Astrocyte (in vitro differentiated cells and primary cell): Measurements from ENCODE around the gene TNFAIP2. TPM values are rescaled to one million over a fixed set of nuclear protein-coding genes. Genes with fewer than 3 reads are reported as not detected.

Experiments used
- DNase-seq: peaks from one replicate; pipeline ENCODE4 v3.0.0-alpha.2; 2010; ENCODE audit warnings: low read depth
- FAIRE-seq: peaks from 2 replicates; lab custom pipeline; 2011; peaks lifted over from hg19 to GRCh38; lab: Jason Lieb, UNC
- H2AFZ ChIP-seq: 2 replicates; pipeline ENCODE4 v1.6.0; 2012; ENCODE audit warnings: low read depth, low read length, inconsistent platforms
- H3K27ac ChIP-seq: 2 replicates; pipeline ENCODE4 v1.5.1; 2011; ENCODE audit warnings: low read depth, low read length, inconsistent platforms
- H3K27me3 ChIP-seq: 2 replicates; pipeline ENCODE4 v1.6.0; 2011; ENCODE audit warnings: low read length, inconsistent platforms; ENCODE audit not compliant: insufficient read depth
- H3K36me3 ChIP-seq: 2 replicates; pipeline ENCODE4 v1.5.1; 2011; ENCODE audit warnings: low read length, inconsistent platforms; ENCODE audit not compliant: insufficient read depth
- H3K4me1 ChIP-seq: 2 replicates; pipeline ENCODE4 v1.5.1; 2011; ENCODE audit warnings: low read length, inconsistent platforms; ENCODE audit not compliant: insufficient read depth
- H3K4me2 ChIP-seq: 2 replicates; pipeline ENCODE4 v1.6.0; 2012; ENCODE audit warnings: low read length, inconsistent platforms
- H3K4me3 ChIP-seq: 2 replicates; pipeline ENCODE4 v1.5.1; 2011; ENCODE audit warnings: low read depth, mild to moderate bottlenecking, low read length, inconsistent platforms; ENCODE audit not compliant: insufficient read depth
- H3K79me2 ChIP-seq: 2 replicates; pipeline ENCODE4 v1.6.0; 2012; ENCODE audit warnings: mild to moderate bottlenecking, low read length, inconsistent platforms; ENCODE audit not compliant: insufficient read depth
- H3K9ac ChIP-seq: 2 replicates; pipeline ENCODE4 v1.6.0; 2012; ENCODE audit warnings: mild to moderate bottlenecking, low read length, inconsistent platforms
- H3K9me3 ChIP-seq: 2 replicates; pipeline ENCODE4 v1.5.1; 2012; ENCODE audit warnings: low read depth, mild to moderate bottlenecking, low read length, inconsistent platforms; ENCODE audit not compliant: insufficient read depth
- H4K20me1 ChIP-seq: 2 replicates; pipeline ENCODE4 v1.6.0; 2012; ENCODE audit warnings: low read length, inconsistent platforms; ENCODE audit not compliant: insufficient read depth
- H3K27ac Mint-ChIP-seq: one replicate; pipeline ENCODE4 v1.8.0; 2021; ENCODE audit warnings: mild to moderate bottlenecking, mixed read lengths; ENCODE audit not compliant: unreplicated experiment
- H3K27me3 Mint-ChIP-seq: one replicate; pipeline ENCODE4 v1.8.0; 2021; ENCODE audit warnings: low read depth, mixed read lengths; ENCODE audit not compliant: unreplicated experiment
- H3K36me3 Mint-ChIP-seq: one replicate; pipeline ENCODE4 v1.8.0; 2021; ENCODE audit warnings: low read depth, mixed read lengths; ENCODE audit not compliant: unreplicated experiment
- H3K4me1 Mint-ChIP-seq: one replicate; pipeline ENCODE4 v1.8.0; 2021; ENCODE audit warnings: low read depth, mixed read lengths; ENCODE audit not compliant: unreplicated experiment
- H3K4me3 Mint-ChIP-seq: one replicate; pipeline ENCODE4 v1.8.0; 2021; ENCODE audit warnings: mild to moderate bottlenecking, moderate library complexity, mixed read lengths; ENCODE audit not compliant: unreplicated experiment
- H3K9me3 Mint-ChIP-seq: one replicate; pipeline ENCODE4 v1.8.0; 2021; ENCODE audit warnings: mild to moderate bottlenecking, mixed read lengths; ENCODE audit not compliant: unreplicated experiment
- EZH2 ChIP-seq: IDR thresholded peaks from 2 replicates; pipeline ENCODE4 v1.6.1; 2012; ENCODE audit warnings: mild to moderate bottlenecking, low read length, inconsistent platforms; ENCODE audit not compliant: insufficient read depth
- total RNA-seq: library from RNA; stranded (reverse); gene quantifications from 2 replicates; pipeline ENCODE4 v1.2.1, GENCODE V29; 2021
- TF ChIP-seq, protein P1 (sequence below): IDR thresholded peaks from 2 replicates; pipeline ENCODE4 v1.5.1; 2011; ENCODE audit warnings: low read depth, mild to moderate bottlenecking, inconsistent platforms, low read length, moderate library complexity; ENCODE audit not compliant: insufficient read depth

TNFAIP2 gene
- total RNA-seq, 1 donor from 2014 or later = 29.5 TPM

DNA sequence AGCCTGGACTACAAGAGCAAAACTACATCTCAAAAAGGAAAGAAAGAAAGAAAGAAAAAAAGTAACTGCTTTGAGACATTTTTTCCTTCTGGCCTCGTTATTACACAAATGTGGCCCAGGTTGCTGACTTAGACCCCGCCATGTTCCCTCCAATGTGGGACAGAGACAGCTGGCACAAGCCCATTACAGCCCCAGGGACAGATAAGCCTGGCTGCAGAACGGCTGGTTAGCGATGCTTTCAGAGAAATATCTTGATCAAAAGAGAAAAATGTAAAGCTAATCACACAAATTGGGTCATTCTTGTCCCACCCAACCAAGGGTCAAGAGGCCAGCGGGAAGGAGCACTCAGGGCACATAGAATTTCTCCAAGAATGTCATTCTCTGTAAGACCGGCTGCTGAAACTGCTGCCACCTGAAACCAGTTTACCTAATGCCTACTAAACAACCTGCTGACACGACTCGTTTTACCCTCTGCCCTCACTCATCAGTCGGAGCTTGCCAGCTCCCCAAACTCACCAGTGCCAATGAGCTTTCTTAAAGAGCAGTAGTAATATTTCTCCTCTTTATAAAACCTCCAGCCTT, 63.1 kb downstream of the TNFAIP2 start:
- Mint-ChIP-seq H3K9me3 (peaks cover 10% of the 10 kb centered on the region), H3K4me3 (no peak overlapping the region), H3K27ac (no peak overlapping the region), H3K4me1 (peaks cover 2% of the 10 kb centered on the region), H3K27me3 (peaks cover 35% of the 10 kb centered on the region), H3K36me3 (no peaks in the 10 kb centered on the region)
- Histone ChIP-seq H3K9ac (no peak overlapping the region), H3K27me3 (peaks cover 38% of the 10 kb centered on the region), H3K4me2 (no peak overlapping the region), H4K20me1 (no peaks in the 10 kb centered on the region), H3K4me3 (no peak overlapping the region), H3K27ac (no peak overlapping the region), H3K9me3 (no peaks in the 10 kb centered on the region), H3K79me2 (no peaks in the 10 kb centered on the region), H3K4me1 (no peaks in the 10 kb centered on the region), H3K36me3 (no peaks in the 10 kb centered on the region), H2AFZ (no peak overlapping the region)
- DNase-seq = no peak
- no peak for FAIRE-seq
- no peak for TF ChIP-seq EZH2
- TF ChIP-seq, protein P1, sequence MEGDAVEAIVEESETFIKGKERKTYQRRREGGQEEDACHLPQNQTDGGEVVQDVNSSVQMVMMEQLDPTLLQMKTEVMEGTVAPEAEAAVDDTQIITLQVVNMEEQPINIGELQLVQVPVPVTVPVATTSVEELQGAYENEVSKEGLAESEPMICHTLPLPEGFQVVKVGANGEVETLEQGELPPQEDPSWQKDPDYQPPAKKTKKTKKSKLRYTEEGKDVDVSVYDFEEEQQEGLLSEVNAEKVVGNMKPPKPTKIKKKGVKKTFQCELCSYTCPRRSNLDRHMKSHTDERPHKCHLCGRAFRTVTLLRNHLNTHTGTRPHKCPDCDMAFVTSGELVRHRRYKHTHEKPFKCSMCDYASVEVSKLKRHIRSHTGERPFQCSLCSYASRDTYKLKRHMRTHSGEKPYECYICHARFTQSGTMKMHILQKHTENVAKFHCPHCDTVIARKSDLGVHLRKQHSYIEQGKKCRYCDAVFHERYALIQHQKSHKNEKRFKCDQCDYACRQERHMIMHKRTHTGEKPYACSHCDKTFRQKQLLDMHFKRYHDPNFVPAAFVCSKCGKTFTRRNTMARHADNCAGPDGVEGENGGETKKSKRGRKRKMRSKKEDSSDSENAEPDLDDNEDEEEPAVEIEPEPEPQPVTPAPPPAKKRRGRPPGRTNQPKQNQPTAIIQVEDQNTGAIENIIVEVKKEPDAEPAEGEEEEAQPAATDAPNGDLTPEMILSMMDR = no peak

Other genes with a start within 250 kb of the TNFAIP2 start
- gene AMN, start 200.8 kb upstream of the TNFAIP2 start, total RNA-seq = 2.0 and 3.4 TPM in 2 replicates
- gene CDC42BPB, start 65.9 kb upstream of the TNFAIP2 start, total RNA-seq = 116 and 119 TPM in 2 replicates
- gene LBHD2, start 39.3 kb upstream of the TNFAIP2 start, total RNA-seq = not detected in 2 replicates
- gene EXOC3L4, start 28.7 kb upstream of the TNFAIP2 start, total RNA-seq = not detected in 2 replicates
- 330 and 337 TPM in 2 replicates for gene EIF5, start 210.8 kb downstream of the TNFAIP2 start, total RNA-seq